Inflammatory macrophage treated with lipopolysaccharide for 1 hour (primary cell): Measurements from ENCODE around the gene AP1AR.

ENCODE experiments used
- DNase-seq, 2 donors: peaks; one replicate each; pipeline ENCODE4 v3.0.0-alpha.2; 2020 to 2022

The AP1AR gene

DNA sequence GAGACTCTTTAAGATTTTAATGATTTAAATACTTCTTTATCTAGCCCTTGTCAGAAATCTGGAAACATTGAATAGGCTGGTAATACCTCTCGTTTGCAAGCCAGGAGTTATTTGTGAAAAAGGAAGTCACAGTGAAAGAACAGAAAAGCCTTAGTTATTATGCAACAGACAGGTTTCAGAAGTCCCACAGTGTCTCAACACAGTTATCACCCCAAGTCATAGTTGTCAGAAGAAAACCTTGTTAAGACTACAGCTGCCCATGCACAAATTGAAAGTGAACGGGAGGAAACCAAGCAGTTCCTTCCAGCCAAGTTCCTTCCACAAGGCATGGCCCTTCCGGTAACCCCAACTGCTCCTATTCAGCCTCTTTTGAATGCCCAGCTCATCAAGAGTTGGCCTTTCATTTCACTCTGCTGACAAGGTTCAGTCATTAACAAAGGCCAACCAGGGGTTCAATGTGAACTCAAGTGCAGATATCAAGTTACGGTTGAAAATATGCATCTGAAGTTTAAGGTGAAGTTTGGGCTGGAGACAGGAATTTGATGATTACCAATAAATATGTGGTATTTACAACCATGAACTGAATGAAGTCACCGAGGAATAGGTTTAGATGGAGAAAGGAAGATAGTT, 81.1 kb downstream of the AP1AR start:
- DNase-seq, result peak; percentile 82 to 95

- peak; percentile 72 to 81 for DNase-seq
Observed at GRCh38 chr4:112315446-112315845, 83.9 kb downstream of the AP1AR start.

- peak; percentile 65 to 88 for DNase-seq
Observed at GRCh38 chr4:112316360-112316759, 84.8 kb downstream of the AP1AR start.

- DNase-seq, result peak; percentile 14 to 42
Observed at GRCh38 chr4:112318239-112319142, 86.9 kb downstream of the AP1AR start.
